Measurements from ENCODE around the gene TMOD3.
"Not testable (repeated sequence)": the region's sequence is repeated elsewhere in the genome, so short reads cannot be mapped to it uniquely, and the experiment has no call there.

Gene TMOD3

GRCh38 chr15:51879555-51879954 is 50.1 kb downstream of the TMOD3 start:
- Histone ChIP-seq H3K4me3 (ENCODE audit: low read length) (no peak overlapping the region), H3K9me3 (ENCODE audit: low read length) (no peaks in the 10 kb centered on the region), H3K36me3 (ENCODE audit: insufficient read depth, low read length) (peaks cover 2% of the 10 kb centered on the region), H3K27me3 (ENCODE audit: insufficient read depth, low read length) (no peaks in the 10 kb centered on the region), H2AFZ (ENCODE audit: low read depth, low read length) (no peak overlapping the region), H3K4me1 (ENCODE audit: insufficient read depth, low read length) (peaks cover 27% of the 10 kb centered on the region)

DNA sequence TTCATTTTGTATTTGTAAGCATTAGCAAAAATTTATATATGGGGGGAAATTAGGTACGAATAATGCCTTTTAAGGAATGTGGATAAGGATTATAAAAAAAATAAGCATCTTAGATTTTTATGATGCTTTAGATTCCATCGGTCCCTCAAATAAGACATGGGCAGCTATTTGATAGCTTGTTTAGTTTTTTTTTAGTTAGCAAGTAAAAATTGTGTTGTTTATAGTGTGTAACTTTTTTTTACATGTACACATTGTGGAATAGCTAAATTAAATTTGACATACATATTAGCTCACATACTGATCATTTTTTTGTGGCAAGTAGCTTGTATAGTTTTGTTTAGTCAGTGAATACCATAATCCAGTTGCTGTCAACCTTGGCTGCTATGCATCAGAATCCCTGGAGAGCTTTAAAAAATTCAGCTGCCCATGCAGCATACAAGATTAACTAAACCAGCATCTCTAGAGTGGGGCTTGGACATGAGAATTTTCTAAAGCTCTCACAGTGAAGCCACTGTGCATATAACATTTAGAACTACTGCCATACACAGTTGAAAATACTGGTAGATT is 53.9 kb downstream of the TMOD3 start:
- no peak overlapping the region for H3K4me3 ChIP-seq (ENCODE audit: low read length)
- H3K9me3 ChIP-seq (ENCODE audit: low read length): peaks cover 4% of the 10 kb centered on the region
- H3K36me3 ChIP-seq (ENCODE audit: insufficient read depth, low read length): no peaks in the 10 kb centered on the region
- H2AFZ ChIP-seq (ENCODE audit: low read depth, low read length): no peak overlapping the region
- H3K4me1 ChIP-seq (ENCODE audit: insufficient read depth, low read length): peaks cover 27% of the 10 kb centered on the region
- H3K27me3 ChIP-seq (ENCODE audit: insufficient read depth, low read length): no peaks in the 10 kb centered on the region

GRCh38 chr15:51884041-51884440 is 54.6 kb downstream of the TMOD3 start:
- H2AFZ ChIP-seq (ENCODE audit: low read depth, low read length): no peak overlapping the region
- no peak overlapping the region for H3K4me3 ChIP-seq (ENCODE audit: low read length)
- H3K36me3 ChIP-seq (ENCODE audit: insufficient read depth, low read length): no peaks in the 10 kb centered on the region
- peaks cover 27% of the 10 kb centered on the region for H3K4me1 ChIP-seq (ENCODE audit: insufficient read depth, low read length)
- H3K27me3 ChIP-seq (ENCODE audit: insufficient read depth, low read length): no peaks in the 10 kb centered on the region
- H3K9me3 ChIP-seq (ENCODE audit: low read length): peaks cover 4% of the 10 kb centered on the region

DNA sequence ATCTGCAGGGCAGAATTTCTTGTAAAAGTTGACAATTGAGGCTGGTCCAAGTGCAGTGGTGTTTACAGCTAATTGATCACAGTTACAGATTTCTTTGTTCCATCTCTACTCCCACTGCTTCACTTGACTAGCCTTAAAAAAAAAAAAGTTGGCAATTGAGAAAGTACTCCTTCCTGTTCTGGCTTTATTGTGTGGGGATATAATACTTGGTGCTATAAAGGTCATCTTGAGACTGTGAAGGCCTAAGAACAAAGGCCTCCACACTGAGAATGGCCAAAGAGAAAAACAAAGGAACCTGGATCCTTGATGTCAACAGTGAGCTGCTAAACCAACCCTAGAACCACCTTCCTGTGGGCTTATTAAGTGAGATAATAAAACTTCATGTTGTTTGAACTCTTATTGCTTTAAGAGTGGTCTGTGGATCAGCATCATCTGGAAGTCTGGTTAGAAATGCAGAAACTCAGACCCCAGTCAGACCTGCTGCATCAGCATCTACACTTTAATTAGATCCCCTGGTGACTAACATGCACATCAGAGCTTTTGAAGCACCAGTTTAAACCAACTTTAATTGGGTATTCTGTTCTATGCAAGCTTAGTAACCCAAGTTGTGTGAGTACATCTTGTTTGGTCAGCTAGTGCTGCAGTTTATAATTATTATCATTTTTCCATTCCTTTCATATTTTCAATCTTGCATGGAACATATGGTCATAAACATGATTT is 55.2 kb downstream of the TMOD3 start:
- no peaks in the 10 kb centered on the region for H3K27me3 ChIP-seq (ENCODE audit: insufficient read depth, low read length)

DNA sequence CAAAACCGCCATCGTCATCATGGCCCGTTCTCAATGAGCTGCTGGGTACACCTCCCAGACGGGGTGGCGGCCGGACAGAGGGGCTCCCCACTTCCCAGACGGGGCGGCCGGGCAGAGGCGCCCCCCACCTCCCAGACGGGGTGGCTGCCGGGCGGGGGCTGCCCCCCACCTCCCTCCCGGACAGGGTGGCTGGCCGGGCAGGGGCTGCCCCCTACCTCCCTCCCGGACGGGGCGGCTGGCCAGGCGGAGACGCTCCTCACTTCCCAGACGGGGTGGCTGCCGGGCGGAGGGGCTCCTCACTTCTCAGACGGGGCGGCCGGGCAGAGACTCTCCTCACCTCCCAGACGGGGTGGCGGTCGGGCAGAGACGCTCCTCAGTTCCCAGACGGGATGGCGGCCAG is 56.3 kb downstream of the TMOD3 start:
- H2AFZ ChIP-seq (ENCODE audit: low read depth, low read length); H3K4me3 ChIP-seq (ENCODE audit: low read length); H3K9me3 ChIP-seq (ENCODE audit: low read length); H3K27me3 ChIP-seq (ENCODE audit: insufficient read depth, low read length); H3K36me3 ChIP-seq (ENCODE audit: insufficient read depth, low read length): not testable (repeated sequence)
- H3K4me1 ChIP-seq (ENCODE audit: insufficient read depth, low read length): peaks cover 24% of the 10 kb centered on the region

More for the DNA sequence above, 55.2 kb downstream of the TMOD3 start:
- H3K9me3 ChIP-seq (ENCODE audit: low read length): peaks cover 4% of the 10 kb centered on the region
- H3K4me1 ChIP-seq (ENCODE audit: insufficient read depth, low read length): peaks cover 27% of the 10 kb centered on the region
- no peak overlapping the region for H2AFZ ChIP-seq (ENCODE audit: low read depth, low read length)
- no peaks in the 10 kb centered on the region for H3K36me3 ChIP-seq (ENCODE audit: insufficient read depth, low read length)
- H3K4me3 ChIP-seq (ENCODE audit: low read length): no peak overlapping the region

DNA sequence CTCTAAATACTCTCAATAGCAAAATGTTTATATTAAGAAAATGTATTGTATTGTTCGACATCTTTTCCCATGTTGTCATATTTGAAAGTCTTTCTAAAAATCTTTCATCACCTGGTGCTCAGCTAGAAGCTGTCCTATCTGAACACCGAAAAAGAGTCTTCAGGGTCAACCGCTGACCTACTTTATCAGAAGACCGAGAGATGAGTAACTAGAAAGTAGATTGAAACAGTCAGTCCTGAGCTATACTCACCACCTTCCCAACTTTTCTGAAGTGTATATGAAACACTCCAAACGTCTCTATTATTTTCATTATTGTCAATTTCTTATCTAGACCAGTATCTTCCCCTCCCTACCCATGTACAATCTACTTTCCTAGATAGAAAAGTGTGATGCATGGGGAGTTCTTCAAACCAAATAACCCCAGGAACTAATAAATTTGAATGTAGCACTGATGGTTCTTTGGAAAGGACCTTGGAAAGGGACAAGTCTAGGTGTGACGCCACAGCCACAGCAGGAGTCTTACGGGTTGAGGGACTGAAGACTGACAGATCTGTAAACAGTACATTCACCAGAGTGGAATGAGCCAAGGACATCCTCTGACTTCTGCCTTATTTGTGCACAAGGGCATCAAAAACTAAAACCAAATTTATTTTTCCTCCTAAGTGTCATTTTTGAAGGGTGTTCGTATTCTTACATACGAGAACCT is 58.6 kb downstream of the TMOD3 start:
- Histone ChIP-seq H3K27me3 (ENCODE audit: insufficient read depth, low read length) (no peaks in the 10 kb centered on the region), H3K9me3 (ENCODE audit: low read length) (peaks cover 4% of the 10 kb centered on the region), H3K36me3 (ENCODE audit: insufficient read depth, low read length) (peaks cover 5% of the 10 kb centered on the region), H2AFZ (ENCODE audit: low read depth, low read length) (no peak overlapping the region), H3K4me3 (ENCODE audit: low read length) (no peak overlapping the region), H3K4me1 (ENCODE audit: insufficient read depth, low read length) (peaks cover 19% of the 10 kb centered on the region)

GRCh38 chr15:51888593-51889195 is 59.2 kb downstream of the TMOD3 start:
- Histone ChIP-seq H3K9me3 (ENCODE audit: low read length) (peaks cover 4% of the 10 kb centered on the region), H3K27me3 (ENCODE audit: insufficient read depth, low read length) (no peaks in the 10 kb centered on the region), H3K4me3 (ENCODE audit: low read length) (no peak overlapping the region), H3K36me3 (ENCODE audit: insufficient read depth, low read length) (peaks cover 7% of the 10 kb centered on the region), H3K4me1 (ENCODE audit: insufficient read depth, low read length) (peaks cover 12% of the 10 kb centered on the region), H2AFZ (ENCODE audit: low read depth, low read length) (no peak overlapping the region)

GRCh38 chr15:51889486-51889885 is 60.0 kb downstream of the TMOD3 start:
- peaks cover 5% of the 10 kb centered on the region for H3K4me1 ChIP-seq (ENCODE audit: insufficient read depth, low read length)
- H2AFZ ChIP-seq (ENCODE audit: low read depth, low read length): no peak overlapping the region
- H3K4me3 ChIP-seq (ENCODE audit: low read length): no peak overlapping the region
- peaks cover 13% of the 10 kb centered on the region for H3K36me3 ChIP-seq (ENCODE audit: insufficient read depth, low read length)
- H3K27me3 ChIP-seq (ENCODE audit: insufficient read depth, low read length): no peaks in the 10 kb centered on the region
- H3K9me3 ChIP-seq (ENCODE audit: low read length): peaks cover 4% of the 10 kb centered on the region

- Histone ChIP-seq H3K36me3 (ENCODE audit: insufficient read depth, low read length) (peaks cover 37% of the 10 kb centered on the region), H2AFZ (ENCODE audit: low read depth, low read length) (no peak overlapping the region), H3K9me3 (ENCODE audit: low read length) (peaks cover 2% of the 10 kb centered on the region), H3K4me1 (ENCODE audit: insufficient read depth, low read length) (no peaks in the 10 kb centered on the region), H3K4me3 (ENCODE audit: low read length) (no peak overlapping the region), H3K27me3 (ENCODE audit: insufficient read depth, low read length) (no peaks in the 10 kb centered on the region)
Observed at GRCh38 chr15:51904421-51904820, 75.0 kb downstream of the TMOD3 start.

GRCh38 chr15:51904931-51905330 is 75.5 kb downstream of the TMOD3 start:
- peaks cover 35% of the 10 kb centered on the region for H3K36me3 ChIP-seq (ENCODE audit: insufficient read depth, low read length)
- no peaks in the 10 kb centered on the region for H3K4me1 ChIP-seq (ENCODE audit: insufficient read depth, low read length)
- no peak overlapping the region for H3K4me3 ChIP-seq (ENCODE audit: low read length)
- no peak overlapping the region for H2AFZ ChIP-seq (ENCODE audit: low read depth, low read length)
- no peaks in the 10 kb centered on the region for H3K27me3 ChIP-seq (ENCODE audit: insufficient read depth, low read length)
- peaks cover 2% of the 10 kb centered on the region for H3K9me3 ChIP-seq (ENCODE audit: low read length)

DNA sequence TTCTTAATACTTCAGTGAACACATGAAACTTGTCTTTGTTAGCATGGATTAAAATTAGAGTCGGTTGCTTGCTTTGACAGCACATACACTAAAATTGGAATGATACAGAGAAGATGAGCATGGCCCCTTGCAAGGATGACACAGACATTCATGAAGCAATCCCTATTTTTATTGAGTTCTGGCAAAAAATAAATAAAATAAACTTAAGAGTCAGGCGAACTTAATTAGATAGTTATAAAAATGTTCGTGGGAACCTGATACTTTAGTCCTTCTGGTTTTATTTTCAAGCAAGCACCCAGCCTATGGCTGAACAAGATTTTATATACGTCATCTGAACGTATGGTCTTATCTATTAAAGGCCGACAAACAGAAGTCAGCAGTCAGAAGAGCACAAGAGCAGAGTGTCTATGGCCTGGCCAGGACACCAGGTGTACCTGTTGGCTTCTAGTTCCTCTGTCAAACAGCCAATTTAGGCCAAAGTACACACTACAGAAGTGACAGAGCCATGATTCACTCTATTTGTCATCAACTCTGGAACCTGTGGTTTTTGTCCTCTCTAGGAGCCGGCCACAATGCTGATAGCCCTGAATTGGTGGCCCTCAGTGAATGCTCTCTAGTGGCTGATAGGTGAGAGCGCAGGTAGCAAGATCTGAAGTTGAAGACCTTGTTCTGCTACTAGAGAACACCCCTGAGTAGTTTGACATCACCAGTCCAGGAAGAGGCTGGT is 77.8 kb downstream of the TMOD3 start:
- Histone ChIP-seq H3K4me3 (ENCODE audit: low read length) (no peak overlapping the region), H3K9me3 (ENCODE audit: low read length) (no peaks in the 10 kb centered on the region), H3K4me1 (ENCODE audit: insufficient read depth, low read length) (no peaks in the 10 kb centered on the region), H3K36me3 (ENCODE audit: insufficient read depth, low read length) (peaks cover 22% of the 10 kb centered on the region), H2AFZ (ENCODE audit: low read depth, low read length) (no peak overlapping the region), H3K27me3 (ENCODE audit: insufficient read depth, low read length) (no peaks in the 10 kb centered on the region)

GRCh38 chr15:51908316-51908715 is 78.9 kb downstream of the TMOD3 start:
- Histone ChIP-seq H2AFZ (ENCODE audit: low read depth, low read length) (no peak overlapping the region), H3K4me1 (ENCODE audit: insufficient read depth, low read length) (no peaks in the 10 kb centered on the region), H3K4me3 (ENCODE audit: low read length) (no peak overlapping the region), H3K9me3 (ENCODE audit: low read length) (no peaks in the 10 kb centered on the region), H3K36me3 (ENCODE audit: insufficient read depth, low read length) (peaks cover 21% of the 10 kb centered on the region), H3K27me3 (ENCODE audit: insufficient read depth, low read length) (no peaks in the 10 kb centered on the region)

DNA sequence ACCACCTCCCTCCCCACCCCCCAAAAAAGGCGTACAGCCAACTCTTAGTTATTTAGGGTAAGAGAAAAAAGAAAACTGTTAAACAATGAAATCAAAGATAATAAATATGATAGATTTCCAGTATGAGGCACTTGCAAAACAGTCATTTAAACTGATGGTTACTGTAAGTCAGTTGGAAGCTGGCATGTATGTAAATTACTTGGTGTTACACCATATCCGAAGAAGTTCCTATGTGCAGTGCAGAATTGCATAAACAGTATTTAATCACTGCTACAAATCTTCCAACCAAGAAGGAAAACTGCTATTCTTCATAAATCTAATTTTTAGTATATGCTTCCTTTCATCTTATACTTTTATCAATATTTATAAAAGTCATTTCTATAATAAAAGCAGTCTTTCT is 80.1 kb downstream of the TMOD3 start:
- H3K36me3 ChIP-seq (ENCODE audit: insufficient read depth, low read length): peaks cover 18% of the 10 kb centered on the region
- H3K4me1 ChIP-seq (ENCODE audit: insufficient read depth, low read length): no peaks in the 10 kb centered on the region
- H3K4me3 ChIP-seq (ENCODE audit: low read length): no peak overlapping the region
- no peak overlapping the region for H2AFZ ChIP-seq (ENCODE audit: low read depth, low read length)
- no peaks in the 10 kb centered on the region for H3K9me3 ChIP-seq (ENCODE audit: low read length)
- H3K27me3 ChIP-seq (ENCODE audit: insufficient read depth, low read length): no peaks in the 10 kb centered on the region

All from neuron (in vitro differentiated cells).